Tibial nerve (tissue), 4 donors: ENCODE measurements around the gene FCSK. TPM values are rescaled to one million over a fixed set of nuclear protein-coding genes. Genes with fewer than 3 reads are reported as not detected.

Experiments
- DNase-seq, 2 donors: peaks; one replicate each; pipeline ENCODE4 v3.0.0-alpha.2; 2019; ENCODE audit warnings: low spot score in 2 of 2
- H3K27ac ChIP-seq, 4 donors: fragments of 200-600 bp; sonication (generic) in 3 of 4; one replicate each; pipeline ENCODE4 v1.5.1; 2017 to 2019; ENCODE audit warnings: mild to moderate bottlenecking in 1 of 4
- H3K27me3 ChIP-seq, 2 donors: fragments of 200-600 bp; sonication (generic) in 1 of 2; one replicate each; pipeline versions ENCODE4 v1.5.1 to v1.6.0; 2017 to 2019
- H3K36me3 ChIP-seq, 3 donors: fragments of 200-600 bp; sonication (generic); one replicate each; pipeline ENCODE4 v1.5.1; 2018 to 2019
- H3K4me1 ChIP-seq, 4 donors: fragments of 200-600 bp; sonication (generic) in 3 of 4; one replicate each; pipeline ENCODE4 v1.5.1; 2017 to 2019
- H3K4me3 ChIP-seq, 4 donors: fragments of 200-600 bp; sonication (generic) in 3 of 4; one replicate each; pipeline ENCODE4 v1.5.1; 2017 to 2019; ENCODE audit warnings: mild to moderate bottlenecking in 1 of 4, moderate library complexity in 1 of 4
- H3K9me3 ChIP-seq, 4 donors: fragments of 200-600 bp; sonication (generic) in 3 of 4; one replicate each; pipeline ENCODE4 v1.5.1; 2017 to 2019
- EP300 ChIP-seq, 2 donors: sonication (generic); formaldehyde crosslinking; IDR thresholded peaks; one replicate each; pipeline ENCODE4 v1.6.1; 2017; ENCODE audit warnings: antibody characterized with exemption in 2 of 2, mild to moderate bottlenecking in 1 of 2
- POLR2A ChIP-seq, 2 donors: fragments of 450-650 bp; IDR thresholded peaks; one replicate each; pipeline ENCODE4 v1.6.1; 2017; ENCODE audit warnings: antibody characterized with exemption in 2 of 2, mild to moderate bottlenecking in 2 of 2, moderate library complexity in 2 of 2
- WGBS, 2 donors: methylation state at CpG; one replicate each; pipeline ENCODE4 v1.1.5; 2018; 5-methylcytosine and 5-hydroxymethylcytosine counted together
- total RNA-seq, 4 donors: library from RNA; depleted of rRNA; stranded (reverse); fragments of >200 nt; gene quantifications; one replicate each; pipeline ENCODE4 v1.1.0, GENCODE V29; 2016
- TF ChIP-seq, protein P1 (sequence below), 5 experiments: fragments of 200-600 bp in 3 of 5; fragments of 450-650 bp in 2 of 5; sonication (generic) in 3 of 5; IDR thresholded peaks; one replicate each; pipeline ENCODE4 v1.5.1; 2016 to 2019; ENCODE audit warnings: antibody characterized with exemption in 5 of 5, mild to moderate bottlenecking in 3 of 5, moderate library complexity in 2 of 5

FCSK gene
- total RNA-seq, 4 donors from 2014 or later: 21.3 to 53.1 (median 37.9) TPM

DNA sequence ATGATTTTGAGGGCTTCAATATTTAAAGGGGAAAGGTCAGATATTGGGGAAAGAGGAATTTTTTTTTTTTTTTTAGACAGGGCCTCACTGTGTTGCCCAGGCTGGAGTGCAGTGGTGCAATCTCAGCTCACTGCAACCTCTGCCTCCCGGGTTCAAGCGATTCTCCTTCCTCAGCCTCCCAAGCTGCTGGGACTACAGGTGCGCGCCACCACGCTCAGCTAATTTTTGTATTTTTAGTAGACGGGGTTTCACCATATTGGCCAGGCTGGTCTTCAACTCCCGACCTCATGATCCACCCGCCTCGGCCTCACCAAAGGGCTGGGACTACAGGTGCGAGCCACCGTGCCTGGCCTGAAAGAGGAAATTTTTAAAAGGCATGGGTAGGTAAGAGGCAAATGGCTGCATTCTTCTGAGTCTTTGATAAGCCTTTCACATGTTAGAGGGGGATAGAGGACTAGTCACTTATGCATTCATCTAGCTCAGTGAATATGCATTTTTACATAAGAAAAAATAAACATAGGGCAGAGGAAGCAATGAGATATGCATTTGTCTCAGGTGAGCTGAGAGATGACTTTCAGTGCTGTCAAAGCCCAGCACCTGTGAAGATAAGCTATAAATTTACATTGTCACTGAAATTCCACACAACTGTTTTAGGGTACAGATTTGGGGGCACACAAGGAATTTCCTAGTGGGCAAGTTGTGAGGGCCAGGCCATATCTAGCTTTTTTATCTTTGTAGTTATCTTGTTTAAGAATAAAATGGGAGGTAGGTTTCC, 1.1 kb upstream of the FCSK start:
- Histone ChIP-seq H3K4me1 (peaks cover 0 to 27% (median 5%) of the 10 kb centered on the region in 4 donors), H3K36me3 (no peaks in the 10 kb centered on the region), H3K27me3 (no peaks in the 10 kb centered on the region), H3K9me3 (no peaks in the 10 kb centered on the region), H3K4me3 (peak overlapping the region; percentile 67 to 96 (median 84)), H3K27ac (peak overlapping the region in 1 of 4 donors; percentile 97)
- DNase-seq: no peak
- TF ChIP-seq POLR2A (IDR thresholded peaks at IDR 0.05) (no peak), EP300 (IDR thresholded peaks at IDR 0.05) (no peak)
- TF ChIP-seq, protein P1, sequence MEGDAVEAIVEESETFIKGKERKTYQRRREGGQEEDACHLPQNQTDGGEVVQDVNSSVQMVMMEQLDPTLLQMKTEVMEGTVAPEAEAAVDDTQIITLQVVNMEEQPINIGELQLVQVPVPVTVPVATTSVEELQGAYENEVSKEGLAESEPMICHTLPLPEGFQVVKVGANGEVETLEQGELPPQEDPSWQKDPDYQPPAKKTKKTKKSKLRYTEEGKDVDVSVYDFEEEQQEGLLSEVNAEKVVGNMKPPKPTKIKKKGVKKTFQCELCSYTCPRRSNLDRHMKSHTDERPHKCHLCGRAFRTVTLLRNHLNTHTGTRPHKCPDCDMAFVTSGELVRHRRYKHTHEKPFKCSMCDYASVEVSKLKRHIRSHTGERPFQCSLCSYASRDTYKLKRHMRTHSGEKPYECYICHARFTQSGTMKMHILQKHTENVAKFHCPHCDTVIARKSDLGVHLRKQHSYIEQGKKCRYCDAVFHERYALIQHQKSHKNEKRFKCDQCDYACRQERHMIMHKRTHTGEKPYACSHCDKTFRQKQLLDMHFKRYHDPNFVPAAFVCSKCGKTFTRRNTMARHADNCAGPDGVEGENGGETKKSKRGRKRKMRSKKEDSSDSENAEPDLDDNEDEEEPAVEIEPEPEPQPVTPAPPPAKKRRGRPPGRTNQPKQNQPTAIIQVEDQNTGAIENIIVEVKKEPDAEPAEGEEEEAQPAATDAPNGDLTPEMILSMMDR (IDR thresholded peaks at IDR 0.05): no peak
- WGBS, 2 donors: 94 to 97% methylated on average over 11 of the region's 11 CpGs

DNA sequence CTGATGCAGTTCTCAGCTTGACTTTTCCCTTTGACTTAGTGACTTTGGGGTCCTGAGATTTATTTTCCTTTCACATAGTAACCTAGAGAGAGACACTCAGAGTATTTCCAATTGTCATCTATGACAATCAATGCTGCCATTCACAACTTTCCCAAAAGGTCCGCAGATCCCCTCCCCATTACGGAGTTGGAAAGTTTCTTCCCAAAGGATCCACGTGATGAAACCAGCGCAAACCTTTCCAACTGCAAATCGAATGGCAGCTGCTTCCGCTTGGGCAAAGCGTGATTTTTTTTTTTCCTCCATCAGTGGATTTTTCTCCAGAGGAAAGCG, 538 bp upstream of the FCSK start:
- Histone ChIP-seq H3K4me1 (peaks cover 0 to 27% (median 5%) of the 10 kb centered on the region in 4 donors), H3K4me3 (peak overlapping the region; percentile 67 to 96 (median 84)), H3K27ac (peak overlapping the region; percentile 89 to 97 (median 93)), H3K36me3 (no peaks in the 10 kb centered on the region), H3K9me3 (no peaks in the 10 kb centered on the region), H3K27me3 (no peaks in the 10 kb centered on the region)
- 0 to 3% methylated on average over 8 of the region's 8 CpGs for WGBS, 2 donors
- no peak for DNase-seq
- TF ChIP-seq EP300 (IDR thresholded peaks at IDR 0.05): no peak
- no peak for TF ChIP-seq POLR2A (IDR thresholded peaks at IDR 0.05)
- TF ChIP-seq, protein P1 (IDR thresholded peaks at IDR 0.05): no peak

DNA sequence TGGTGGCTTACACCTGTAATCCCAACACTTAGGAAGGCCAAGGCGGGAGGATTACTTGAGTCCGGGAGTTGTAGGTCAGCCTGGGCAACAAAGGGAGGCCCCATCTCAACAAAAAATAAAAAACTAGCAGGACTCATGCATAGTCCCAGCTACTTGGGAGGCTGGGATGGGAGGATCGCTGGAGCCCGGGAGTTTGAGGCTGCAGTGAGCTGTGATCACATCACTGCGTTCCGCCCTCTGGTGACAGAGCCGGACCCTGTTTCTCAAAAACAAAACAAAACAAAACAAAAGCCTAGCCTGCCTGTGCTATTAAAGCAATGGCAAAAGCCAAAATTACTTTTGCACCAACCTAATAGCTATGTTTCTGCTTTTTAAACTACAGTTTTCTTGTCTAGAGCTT, 1.5 kb downstream of the FCSK start:
- Histone ChIP-seq H3K4me3 (no peak overlapping the region), H3K9me3 (no peaks in the 10 kb centered on the region), H3K4me1 (peaks cover 0 to 31% (median 5%) of the 10 kb centered on the region in 4 donors), H3K27ac (no peak overlapping the region), H3K27me3 (no peaks in the 10 kb centered on the region), H3K36me3 (no peaks in the 10 kb centered on the region)
- WGBS, 2 donors: 80 to 82% methylated on average over 7 of the region's 7 CpGs
- DNase-seq: no peak
- TF ChIP-seq, protein P1 (IDR thresholded peaks at IDR 0.05): no peak
- TF ChIP-seq EP300 (IDR thresholded peaks at IDR 0.05) (no peak), POLR2A (IDR thresholded peaks at IDR 0.05) (no peak)

DNA sequence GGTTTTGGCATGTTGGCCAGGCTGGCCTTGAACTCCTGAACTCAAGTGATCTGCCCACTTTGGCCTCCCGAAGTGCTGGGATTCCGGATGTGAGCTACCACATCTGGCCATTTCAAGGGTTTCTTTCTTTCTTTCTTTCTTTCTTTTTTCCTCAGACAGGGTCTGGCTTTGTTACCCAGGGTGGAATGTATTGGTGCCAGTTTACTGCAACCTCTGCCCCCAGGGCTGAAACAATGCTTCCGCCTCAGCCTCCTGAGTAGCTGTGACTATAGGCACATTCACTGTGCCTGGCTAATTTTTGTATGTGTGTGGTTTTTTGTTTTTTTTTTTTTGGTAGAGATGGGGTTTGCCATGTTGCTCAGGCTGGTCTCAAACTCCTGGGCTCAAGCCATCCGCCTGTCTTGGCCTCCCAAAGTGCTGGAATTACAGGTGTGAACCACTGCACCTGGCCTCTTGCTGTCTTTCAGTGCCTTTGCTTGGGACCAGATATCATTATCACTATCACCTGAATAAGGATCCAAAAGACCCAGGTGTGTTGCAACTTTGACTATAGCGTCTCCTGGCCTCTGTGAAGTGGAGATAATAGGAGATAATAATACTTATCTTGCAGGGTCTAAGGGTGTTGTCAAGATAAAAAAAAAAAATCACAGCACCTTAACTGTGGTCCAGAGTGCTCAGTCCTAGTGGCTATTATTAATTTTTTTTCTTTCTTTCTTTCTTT, 3.2 kb downstream of the FCSK start:
- Histone ChIP-seq H3K4me3 (no peak overlapping the region), H3K27me3 (no peaks in the 10 kb centered on the region), H3K27ac (no peak overlapping the region), H3K9me3 (no peaks in the 10 kb centered on the region), H3K4me1 (peaks cover 0 to 37% (median 5%) of the 10 kb centered on the region in 4 donors), H3K36me3 (peaks cover 0 to 10% (median 0%) of the 10 kb centered on the region in 3 donors)
- 64 to 76% methylated on average over 5 of the region's 5 CpGs for WGBS, 2 donors
- no peak for DNase-seq
- TF ChIP-seq, protein P1 (IDR thresholded peaks at IDR 0.05): no peak
- TF ChIP-seq POLR2A (IDR thresholded peaks at IDR 0.05) (no peak), EP300 (IDR thresholded peaks at IDR 0.05) (no peak)

DNA sequence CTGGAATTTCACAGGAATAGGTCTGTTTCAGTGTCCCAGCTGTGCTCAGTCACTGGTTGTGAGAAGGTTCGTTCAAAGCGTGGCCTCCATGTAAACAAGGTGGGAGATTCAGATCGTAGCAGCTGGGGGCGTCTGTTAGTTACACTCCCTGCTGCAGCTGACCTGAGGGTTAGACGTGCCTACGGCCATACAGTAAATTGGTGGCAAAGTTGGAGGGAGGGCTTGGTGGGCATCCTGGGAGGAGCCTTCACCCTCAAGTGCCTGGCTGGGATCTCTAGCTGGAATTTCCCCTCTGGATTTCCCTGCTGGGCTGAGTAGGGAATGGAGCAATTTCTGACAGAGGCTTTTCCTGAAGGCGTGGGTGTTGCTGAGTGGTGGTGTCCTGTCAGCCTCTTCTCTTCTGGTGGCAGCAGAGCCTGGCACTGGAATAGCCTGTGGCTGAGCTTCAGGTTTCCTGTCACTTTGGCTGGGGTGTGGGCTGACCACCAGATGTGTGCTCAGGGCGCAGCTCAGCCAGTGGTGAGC, 6.4 kb downstream of the FCSK start:
- DNase-seq: no peak
- 48 to 49% methylated on average over 7 to 8 of the region's 8 CpGs for WGBS, 2 donors

More for the DNA sequence above, 6.4 kb downstream of the FCSK start:
- H3K27ac ChIP-seq: no peak overlapping the region
- no peaks in the 10 kb centered on the region for H3K9me3 ChIP-seq
- TF ChIP-seq POLR2A (IDR thresholded peaks at IDR 0.05): no peak
- TF ChIP-seq, protein P1 (IDR thresholded peaks at IDR 0.05): no peak
- no peak overlapping the region for H3K4me3 ChIP-seq
- H3K4me1 ChIP-seq: peaks cover 0 to 23% (median under 1%) of the 10 kb centered on the region in 4 donors
- H3K27me3 ChIP-seq: no peaks in the 10 kb centered on the region
- H3K36me3 ChIP-seq: peaks cover 0 to 39% (median 0%) of the 10 kb centered on the region in 3 donors
